Measurements from ENCODE around the gene WDR77. TPM values are rescaled to one million over a fixed set of nuclear protein-coding genes. Genes with fewer than 3 reads are reported as not detected.

Gene WDR77
- total and polyA plus RNA-seq, 5 donors from 2014 or later, result 15.7 to 36.9 (median 34.3) TPM

DNA sequence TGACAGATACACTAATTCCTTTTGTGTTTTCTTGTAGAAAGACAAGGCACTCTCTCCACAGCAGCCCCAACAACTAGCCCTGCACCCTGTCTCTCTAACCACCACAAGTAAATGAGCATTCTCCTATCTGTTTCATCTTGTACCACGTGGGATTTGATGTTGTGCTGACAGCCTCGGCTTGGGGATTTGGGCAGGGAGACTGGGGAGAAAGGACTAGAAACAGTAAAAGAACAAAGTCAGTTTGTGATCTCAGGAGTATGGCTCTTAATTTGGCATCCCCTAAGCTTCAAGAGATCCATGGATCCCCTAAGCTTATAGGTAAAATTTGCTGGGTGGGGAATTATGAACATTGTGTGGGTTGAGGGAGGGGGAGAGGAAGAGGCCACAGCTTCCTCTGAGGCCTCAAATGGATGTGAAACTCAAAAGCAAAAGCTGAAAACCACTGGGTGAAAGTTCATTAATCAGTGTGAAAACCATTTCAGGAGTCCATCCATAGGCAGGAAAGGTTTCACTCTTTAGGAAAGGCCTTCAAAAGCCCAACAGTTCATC is 27.8 kb upstream of the WDR77 start:
- H3K4me3 ChIP-seq (ENCODE audit: low read depth, low read length), result peak overlapping the region; percentile 68
- no peaks in the 10 kb centered on the region for H3K27me3 Mint-ChIP-seq

DNA sequence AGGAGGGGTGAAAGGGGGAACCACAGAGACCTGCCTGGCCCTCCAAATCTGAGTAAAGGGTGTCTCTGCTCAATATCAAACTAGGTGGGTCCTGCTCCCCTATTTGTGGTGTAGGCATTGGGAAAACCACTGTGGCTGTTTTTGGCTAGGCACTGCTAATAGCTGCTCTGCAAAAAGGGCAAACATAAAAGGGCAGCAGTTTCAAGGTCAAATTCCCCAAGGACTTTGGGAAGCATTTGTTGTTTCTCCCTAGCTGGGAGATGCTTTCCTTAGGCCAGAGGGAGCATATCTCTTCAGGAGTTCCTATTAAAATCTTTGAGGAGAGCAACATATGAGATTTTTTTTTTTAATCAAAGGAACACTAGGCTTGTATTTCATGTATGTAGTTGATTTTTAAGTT is 27.2 kb upstream of the WDR77 start:
- Histone ChIP-seq H3K36me3 (ENCODE audit: control insufficient read depth, insufficient read depth, low read length) (no peaks in the 10 kb centered on the region), H3K4me1 (ENCODE audit: control insufficient read depth, insufficient read depth, low read length, poor library complexity, severe bottlenecking) (peaks cover 66% of the 10 kb centered on the region), H3K27ac (ENCODE audit: insufficient read depth, low read length, poor library complexity, severe bottlenecking) (peak overlapping the region; percentile 71), H3K9me3 (ENCODE audit: control insufficient read depth in 2 of 2, low read length in 2 of 2) (no peaks in the 10 kb centered on the region), H3K27me3 (ENCODE audit: control insufficient read depth, insufficient read depth, low read length) (no peaks in the 10 kb centered on the region), H3K4me3 (ENCODE audit: low read depth, low read length) (peak overlapping the region; percentile 68)
- DNase-seq (no peak), ATAC-seq (ENCODE audit: low read depth in 2 of 2) (no peak)
- Mint-ChIP-seq H3K27me3 (no peaks in the 10 kb centered on the region), H3K27ac (peak overlapping the region; percentile 89 to 99 (median 93)), H3K36me3 (peaks cover 22% of the 10 kb centered on the region), H3K4me1 (peaks cover 13 to 67% (median 48%) of the 10 kb centered on the region in 4 donors), H3K9me3 (peaks cover 0 to 2% (median 0%) of the 10 kb centered on the region in 7 donors), H3K4me3 (peak overlapping the region; percentile 62 to 91 (median 83))

More for the DNA sequence above, 27.8 kb upstream of the WDR77 start:
- Histone ChIP-seq H3K27ac (ENCODE audit: insufficient read depth, low read length, poor library complexity, severe bottlenecking) (peak overlapping the region; percentile 71), H3K4me1 (ENCODE audit: control insufficient read depth, insufficient read depth, low read length, poor library complexity, severe bottlenecking) (peaks cover 60% of the 10 kb centered on the region), H3K36me3 (ENCODE audit: control insufficient read depth, insufficient read depth, low read length) (no peaks in the 10 kb centered on the region), H3K27me3 (ENCODE audit: control insufficient read depth, insufficient read depth, low read length) (no peaks in the 10 kb centered on the region), H3K9me3 (ENCODE audit: control insufficient read depth in 2 of 2, low read length in 2 of 2) (no peaks in the 10 kb centered on the region)
- peak; percentile 66 to 71 for ATAC-seq (ENCODE audit: low read depth in 2 of 2)
- H3K4me1 Mint-ChIP-seq, result peaks cover 13 to 70% (median 48%) of the 10 kb centered on the region in 4 donors
- peaks cover 22% of the 10 kb centered on the region for H3K36me3 Mint-ChIP-seq
- peaks cover 0 to 2% (median 0%) of the 10 kb centered on the region in 7 donors for H3K9me3 Mint-ChIP-seq
- DNase-seq, result peak; percentile 6 to 84 (median 71)
- H3K4me3 Mint-ChIP-seq, result peak overlapping the region; percentile 62 to 91 (median 83)
- H3K27ac Mint-ChIP-seq, result peak overlapping the region; percentile 89 to 99 (median 93)

DNA sequence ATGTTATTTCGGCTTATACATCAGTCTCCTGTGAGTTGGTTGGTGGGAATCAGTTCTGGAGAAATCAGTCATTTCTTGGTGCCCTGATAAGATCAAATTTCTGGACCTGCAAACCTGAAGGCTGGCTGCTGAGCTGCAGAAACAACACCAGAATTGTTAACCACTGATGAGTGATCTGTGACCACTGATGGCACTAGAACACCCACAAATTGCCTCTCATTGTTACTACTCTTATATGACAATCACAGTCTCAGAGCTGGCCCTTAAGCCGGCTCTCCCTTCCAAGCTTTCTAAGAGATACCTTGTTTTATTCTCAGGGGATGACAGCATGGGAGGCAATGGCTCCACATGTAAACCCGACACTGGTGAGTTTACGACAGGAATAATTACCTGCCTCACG is 26.6 kb upstream of the WDR77 start:
- Histone ChIP-seq H3K36me3 (ENCODE audit: control insufficient read depth, insufficient read depth, low read length) (no peaks in the 10 kb centered on the region), H3K27me3 (ENCODE audit: control insufficient read depth, insufficient read depth, low read length) (no peaks in the 10 kb centered on the region), H3K27ac (ENCODE audit: insufficient read depth, low read length, poor library complexity, severe bottlenecking) (peak overlapping the region; percentile 71), H3K4me1 (ENCODE audit: control insufficient read depth, insufficient read depth, low read length, poor library complexity, severe bottlenecking) (peaks cover 71% of the 10 kb centered on the region), H3K9me3 (ENCODE audit: control insufficient read depth in 2 of 2, low read length in 2 of 2) (no peaks in the 10 kb centered on the region), H3K4me3 (ENCODE audit: low read depth, low read length) (peak overlapping the region; percentile 68)
- ATAC-seq (ENCODE audit: low read depth in 2 of 2) (no peak), DNase-seq (peak in 1 of 3 donors; percentile 37)
- H3K27me3 Mint-ChIP-seq, result no peaks in the 10 kb centered on the region
- peaks cover 0 to 2% (median 0%) of the 10 kb centered on the region in 7 donors for H3K9me3 Mint-ChIP-seq
- peaks cover 22% of the 10 kb centered on the region for H3K36me3 Mint-ChIP-seq
- peak overlapping the region; percentile 89 to 99 (median 93) for H3K27ac Mint-ChIP-seq
- peaks cover 13 to 66% (median 48%) of the 10 kb centered on the region in 4 donors for H3K4me1 Mint-ChIP-seq
- peak overlapping the region; percentile 62 to 91 (median 82) for H3K4me3 Mint-ChIP-seq

DNA sequence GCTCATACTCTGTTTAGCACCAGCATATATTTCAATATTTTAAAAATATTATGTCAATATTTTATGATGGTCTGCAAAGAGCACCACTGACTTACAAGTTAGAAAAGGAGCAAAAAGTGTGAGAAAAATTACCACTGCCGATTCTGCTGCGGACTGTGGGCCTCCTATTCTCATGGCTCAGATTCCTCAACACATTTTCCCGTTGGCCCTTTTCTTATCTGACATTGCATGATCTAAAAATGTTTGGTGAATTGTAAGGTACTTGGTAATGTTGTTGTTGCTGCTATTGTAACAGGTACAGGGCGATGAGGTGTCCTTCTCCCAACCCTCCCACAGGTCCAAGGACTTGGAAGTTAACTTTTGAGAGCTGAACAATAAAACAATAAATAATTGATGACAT is 25.5 kb upstream of the WDR77 start:
- Mint-ChIP-seq H3K9me3 (peaks cover 0 to 2% (median 0%) of the 10 kb centered on the region in 7 donors), H3K4me1 (peaks cover 13 to 63% (median 46%) of the 10 kb centered on the region in 4 donors), H3K27ac (peak overlapping the region in 2 of 3 donors; percentile 93 to 96), H3K4me3 (peak overlapping the region; percentile 62 to 94 (median 90)), H3K27me3 (no peaks in the 10 kb centered on the region), H3K36me3 (peaks cover 22% of the 10 kb centered on the region)
- Histone ChIP-seq H3K9me3 (ENCODE audit: control insufficient read depth in 2 of 2, low read length in 2 of 2) (no peaks in the 10 kb centered on the region), H3K4me3 (ENCODE audit: low read depth, low read length) (peak overlapping the region; percentile 68), H3K27me3 (ENCODE audit: control insufficient read depth, insufficient read depth, low read length) (no peaks in the 10 kb centered on the region), H3K4me1 (ENCODE audit: control insufficient read depth, insufficient read depth, low read length, poor library complexity, severe bottlenecking) (peaks cover 82% of the 10 kb centered on the region), H3K36me3 (ENCODE audit: control insufficient read depth, insufficient read depth, low read length) (no peaks in the 10 kb centered on the region), H3K27ac (ENCODE audit: insufficient read depth, low read length, poor library complexity, severe bottlenecking) (peak overlapping the region; percentile 67)
- DNase-seq (no peak), ATAC-seq (ENCODE audit: low read depth in 2 of 2) (no peak)

DNA sequence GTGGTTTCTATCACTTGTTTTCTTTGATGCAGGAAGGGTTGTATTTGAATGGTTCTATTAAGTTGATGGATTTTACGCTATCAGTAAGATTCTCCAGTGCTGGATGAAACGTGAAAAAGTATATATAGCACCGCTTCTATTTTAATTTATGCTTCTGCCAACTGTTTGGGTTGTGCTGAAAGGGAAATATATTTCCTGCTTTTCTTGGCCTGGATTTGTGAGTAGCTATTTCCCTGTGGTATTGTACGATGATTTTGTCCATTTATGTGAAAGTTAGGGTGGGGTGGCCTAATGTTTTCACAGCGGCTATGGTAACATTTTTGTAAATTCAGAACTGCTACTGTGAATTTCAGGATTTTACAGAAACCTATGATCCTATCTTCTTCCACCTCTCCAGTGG is 25.1 kb upstream of the WDR77 start:
- H3K4me1 ChIP-seq (ENCODE audit: control insufficient read depth, insufficient read depth, low read length, poor library complexity, severe bottlenecking), result peaks cover 85% of the 10 kb centered on the region
- Mint-ChIP-seq H3K9me3 (peaks cover 0 to 2% (median 0%) of the 10 kb centered on the region in 7 donors), H3K27me3 (no peaks in the 10 kb centered on the region), H3K36me3 (peaks cover 22% of the 10 kb centered on the region), H3K4me1 (peaks cover 13 to 63% (median 46%) of the 10 kb centered on the region in 4 donors), H3K4me3 (peak overlapping the region; percentile 89 to 94 (median 92)), H3K27ac (peak overlapping the region; percentile 92 to 96 (median 93))
- peak overlapping the region; percentile 67 for H3K27ac ChIP-seq (ENCODE audit: insufficient read depth, low read length, poor library complexity, severe bottlenecking)
- H3K9me3 ChIP-seq (ENCODE audit: control insufficient read depth in 2 of 2, low read length in 2 of 2), result no peaks in the 10 kb centered on the region
- H3K4me3 ChIP-seq (ENCODE audit: low read depth, low read length), result peak overlapping the region; percentile 68
- no peak for ATAC-seq (ENCODE audit: low read depth in 2 of 2)
- no peak for DNase-seq
- no peaks in the 10 kb centered on the region for H3K27me3 ChIP-seq (ENCODE audit: control insufficient read depth, insufficient read depth, low read length)
- no peaks in the 10 kb centered on the region for H3K36me3 ChIP-seq (ENCODE audit: control insufficient read depth, insufficient read depth, low read length)

DNA sequence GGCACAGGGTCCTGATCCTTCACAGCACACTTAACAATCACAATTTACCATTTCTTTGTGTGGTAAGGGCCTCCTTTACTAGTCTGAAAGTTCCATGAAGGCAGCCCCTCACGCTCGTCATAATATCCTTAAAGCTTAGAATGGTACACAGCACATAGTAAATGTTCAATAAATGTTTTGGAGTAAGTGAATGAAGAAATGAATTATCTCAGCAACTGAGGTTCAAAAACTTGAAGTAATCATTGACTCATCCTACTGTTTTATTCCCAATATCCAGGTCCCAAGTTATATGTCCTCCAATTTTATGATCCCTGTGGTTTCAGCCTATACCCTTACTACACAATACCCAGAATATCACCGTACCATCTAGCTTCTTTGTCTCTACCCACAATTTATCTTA is 22.5 kb upstream of the WDR77 start:
- ATAC-seq (ENCODE audit: low read depth in 2 of 2) (no peak), DNase-seq (no peak)
- no peaks in the 10 kb centered on the region for H3K9me3 Mint-ChIP-seq
- Histone ChIP-seq H3K4me3 (ENCODE audit: low read depth, low read length) (peak overlapping the region; percentile 74), H3K27ac (ENCODE audit: insufficient read depth, low read length, poor library complexity, severe bottlenecking) (peak overlapping the region; percentile 83), H3K36me3 (ENCODE audit: control insufficient read depth, insufficient read depth, low read length) (peaks cover 4% of the 10 kb centered on the region), H3K27me3 (ENCODE audit: control insufficient read depth, insufficient read depth, low read length) (no peaks in the 10 kb centered on the region), H3K4me1 (ENCODE audit: control insufficient read depth, insufficient read depth, low read length, poor library complexity, severe bottlenecking) (peaks cover 65% of the 10 kb centered on the region), H3K9me3 (ENCODE audit: control insufficient read depth in 2 of 2, low read length in 2 of 2) (no peaks in the 10 kb centered on the region)
- no peak overlapping the region for H3K4me3 Mint-ChIP-seq
- H3K27ac Mint-ChIP-seq, result no peak overlapping the region
- peaks cover 4 to 46% (median 30%) of the 10 kb centered on the region in 4 donors for H3K4me1 Mint-ChIP-seq
- no peaks in the 10 kb centered on the region for H3K27me3 Mint-ChIP-seq
- H3K36me3 Mint-ChIP-seq, result peaks cover 5% of the 10 kb centered on the region

DNA sequence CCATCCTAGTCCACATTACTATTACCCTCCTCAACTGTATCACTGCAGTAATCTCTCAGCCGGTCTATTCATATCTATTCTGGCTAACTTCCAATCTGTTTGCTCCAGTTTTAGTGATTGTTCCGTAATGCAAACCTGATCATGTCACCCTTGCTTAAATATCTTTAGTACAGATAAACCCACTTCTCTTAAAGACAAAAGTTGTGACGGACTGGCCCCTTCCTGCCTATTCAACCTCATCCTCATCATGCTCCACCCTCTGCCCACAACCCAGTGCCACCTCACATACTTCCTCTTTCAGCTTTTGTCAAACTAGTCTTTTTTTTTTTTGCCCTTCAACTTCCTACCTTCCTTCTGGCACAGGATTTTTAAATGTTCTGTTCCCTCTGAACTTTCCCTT is 22.0 kb upstream of the WDR77 start:
- Mint-ChIP-seq H3K27me3 (no peaks in the 10 kb centered on the region), H3K9me3 (no peaks in the 10 kb centered on the region), H3K4me1 (peaks cover 4 to 41% (median 25%) of the 10 kb centered on the region in 4 donors), H3K4me3 (no peak overlapping the region), H3K27ac (no peak overlapping the region), H3K36me3 (peaks cover 5% of the 10 kb centered on the region)
- ATAC-seq (ENCODE audit: low read depth in 2 of 2) (peak; percentile 97 to 98), DNase-seq (peak; percentile 56 to 95 (median 83))
- Histone ChIP-seq H3K27me3 (ENCODE audit: control insufficient read depth, insufficient read depth, low read length) (no peaks in the 10 kb centered on the region), H3K9me3 (ENCODE audit: control insufficient read depth in 2 of 2, low read length in 2 of 2) (no peaks in the 10 kb centered on the region), H3K4me3 (ENCODE audit: low read depth, low read length) (peak overlapping the region; percentile 74), H3K27ac (ENCODE audit: insufficient read depth, low read length, poor library complexity, severe bottlenecking) (peak overlapping the region; percentile 83), H3K36me3 (ENCODE audit: control insufficient read depth, insufficient read depth, low read length) (peaks cover 4% of the 10 kb centered on the region), H3K4me1 (ENCODE audit: control insufficient read depth, insufficient read depth, low read length, poor library complexity, severe bottlenecking) (peaks cover 60% of the 10 kb centered on the region)

DNA sequence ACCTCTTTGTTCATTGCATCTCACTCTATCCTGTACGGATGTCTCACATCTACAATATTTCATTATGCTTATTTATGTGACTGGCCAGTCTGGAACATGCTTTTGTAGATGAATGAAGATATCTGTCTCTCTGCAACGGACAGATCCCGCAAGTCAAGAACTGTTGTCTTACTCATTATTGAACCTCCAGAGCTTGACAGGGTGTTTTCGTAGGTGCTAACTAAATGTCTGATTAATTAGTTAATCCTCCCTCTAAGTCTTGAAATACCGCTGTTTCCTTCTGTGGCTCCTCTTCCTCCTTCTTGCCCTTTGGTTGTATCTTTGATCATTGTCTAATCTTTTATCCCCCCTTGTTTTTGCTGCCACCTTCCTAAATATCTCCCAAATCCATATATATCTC is 21.5 kb upstream of the WDR77 start:
- Mint-ChIP-seq H3K27ac (no peak overlapping the region), H3K27me3 (no peaks in the 10 kb centered on the region), H3K9me3 (no peaks in the 10 kb centered on the region), H3K4me3 (no peak overlapping the region), H3K4me1 (peaks cover 4 to 37% (median 21%) of the 10 kb centered on the region in 4 donors), H3K36me3 (peaks cover 5% of the 10 kb centered on the region)
- H3K9me3 ChIP-seq (ENCODE audit: control insufficient read depth in 2 of 2, low read length in 2 of 2), result no peaks in the 10 kb centered on the region
- DNase-seq (peak in 1 of 3 donors; percentile 39), ATAC-seq (ENCODE audit: low read depth in 2 of 2) (peak in 1 of 2 donors; percentile 3)
- H3K4me1 ChIP-seq (ENCODE audit: control insufficient read depth, insufficient read depth, low read length, poor library complexity, severe bottlenecking), result peaks cover 55% of the 10 kb centered on the region
- peak overlapping the region; percentile 74 for H3K4me3 ChIP-seq (ENCODE audit: low read depth, low read length)
- H3K27ac ChIP-seq (ENCODE audit: insufficient read depth, low read length, poor library complexity, severe bottlenecking), result peak overlapping the region; percentile 83
- no peaks in the 10 kb centered on the region for H3K27me3 ChIP-seq (ENCODE audit: control insufficient read depth, insufficient read depth, low read length)
- H3K36me3 ChIP-seq (ENCODE audit: control insufficient read depth, insufficient read depth, low read length), result peaks cover 4% of the 10 kb centered on the region
